Upper lobe of left lung (tissue), 6 donors: ENCODE measurements around the gene TCF23. TPM values are rescaled to one million over a fixed set of nuclear protein-coding genes. Genes with fewer than 3 reads are reported as not detected.
"Not testable (repeated sequence)": the region's sequence is repeated elsewhere in the genome, so short reads cannot be mapped to it uniquely, and the experiment has no call there.

ENCODE experiments used
- ATAC-seq, 2 donors: fragments of 200-7000 bp; cut with Tn5 transposase; one replicate each; pipeline ENCODE4 v1.9.1; 2022; ENCODE audit warnings: mild to moderate bottlenecking in 2 of 2, moderate library complexity in 2 of 2; ENCODE audit not compliant: low FRiP score in 2 of 2
- DNase-seq, 2 donors: peaks; one replicate each; pipeline ENCODE4 v3.0.0-alpha.2; 2019 to 2020
- H3K27ac ChIP-seq, 4 donors: fragments of 200-600 bp; sonication (generic); one replicate each; pipeline ENCODE4 v1.5.1; 2016 to 2019
- H3K27me3 ChIP-seq, 4 donors: fragments of 200-600 bp; sonication (generic); one replicate each; pipeline ENCODE4 v1.5.1; 2017 to 2019
- H3K36me3 ChIP-seq, 4 donors: fragments of 200-600 bp; sonication (generic); one replicate each; pipeline ENCODE4 v1.5.1; 2016 to 2019
- H3K4me1 ChIP-seq, 4 donors: fragments of 200-600 bp; sonication (generic); one replicate each; pipeline ENCODE4 v1.5.1; 2018 to 2019
- H3K4me3 ChIP-seq, 4 donors: fragments of 200-600 bp; sonication (generic); one replicate each; pipeline ENCODE4 v1.5.1; 2017 to 2019; ENCODE audit warnings: mild to moderate bottlenecking in 2 of 4, moderate library complexity in 1 of 4
- H3K9me3 ChIP-seq, 4 donors: fragments of 200-600 bp; sonication (generic); one replicate each; pipeline ENCODE4 v1.5.1; 2018 to 2019
- EP300 ChIP-seq, 4 donors: sonication (generic); formaldehyde crosslinking; IDR thresholded peaks; one replicate each; pipeline ENCODE4 v1.5.1; 2017; ENCODE audit warnings: antibody characterized with exemption in 4 of 4, control low read depth in 2 of 4
- POLR2A ChIP-seq, 4 donors: fragments of 450-650 bp; IDR thresholded peaks; one replicate each; pipeline ENCODE4 v1.5.1; 2016 to 2017; ENCODE audit warnings: antibody characterized with exemption in 4 of 4, mild to moderate bottlenecking in 2 of 4
- POLR2AphosphoS5 ChIP-seq, 2 donors: sonication (generic); formaldehyde crosslinking; IDR thresholded peaks; one replicate each; pipeline ENCODE4 v1.5.1; 2017; ENCODE audit warnings: antibody characterized with exemption in 2 of 2
- WGBS, 2 donors: methylation state at CpG; one replicate each; pipeline ENCODE4 v1.1.5; 2017 to 2018; 5-methylcytosine and 5-hydroxymethylcytosine counted together
- total RNA-seq, 6 donors: library from RNA; depleted of rRNA in 4 of 6; stranded (reverse); fragments of >200 nt in 4 of 6; gene quantifications; one replicate each; pipeline versions ENCODE4 v1.1.0 to v1.2.1, GENCODE V29; 2016 to 2021
- TF ChIP-seq, protein P1 (sequence below), 6 experiments: fragments of 450-650 bp in 4 of 6; fragments of 200-600 bp in 2 of 6; sonication (generic) in 2 of 6; IDR thresholded peaks; one replicate each; pipeline ENCODE4 v1.5.1; 2016 to 2019; ENCODE audit warnings: antibody characterized with exemption in 6 of 6
- donor health status: DM: no; HTN: no; CAD: no; lungs with moderate emphysema.
- donor health status: DM: no; HTN: yes; CAD: no; lungs with severe emphysema.

TCF23 gene
- total RNA-seq, 6 donors from 2014 or later = 0.13 to 0.20 TPM; not detected in 4

DNA sequence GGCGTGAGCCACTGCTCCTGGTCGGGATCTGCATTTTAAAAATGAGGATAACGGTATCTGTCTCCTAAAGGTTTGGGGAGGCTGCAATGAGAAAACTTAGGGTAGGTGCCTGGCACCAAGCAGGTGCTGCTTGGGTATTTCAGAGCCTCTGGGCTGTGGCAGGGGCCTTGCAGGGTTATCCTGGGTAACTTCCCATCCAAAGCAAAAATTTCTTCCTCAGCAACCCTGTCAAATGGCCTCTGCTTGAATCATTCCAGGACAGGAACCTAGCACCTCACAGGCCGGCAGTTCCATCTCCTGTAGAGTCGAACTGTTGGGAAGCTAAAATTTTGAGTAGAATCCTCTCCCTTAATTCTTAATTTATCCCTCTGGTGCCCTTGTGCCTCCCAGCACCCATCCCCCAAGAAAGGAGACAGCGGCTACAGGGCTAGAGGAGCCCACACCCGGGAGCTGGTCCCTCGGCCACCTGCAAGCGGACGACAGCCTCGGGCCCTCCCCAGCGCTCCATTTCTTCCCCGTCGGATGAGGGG lies 30.7 kb upstream of the TCF23 start:
- no peaks in the 10 kb centered on the region for H3K36me3 ChIP-seq
- TF ChIP-seq POLR2AphosphoS5 (IDR thresholded peaks at IDR 0.05) (no peak), EP300 (IDR thresholded peaks at IDR 0.05) (no peak), POLR2A (IDR thresholded peaks at IDR 0.05) (no peak)
- TF ChIP-seq, protein P1, sequence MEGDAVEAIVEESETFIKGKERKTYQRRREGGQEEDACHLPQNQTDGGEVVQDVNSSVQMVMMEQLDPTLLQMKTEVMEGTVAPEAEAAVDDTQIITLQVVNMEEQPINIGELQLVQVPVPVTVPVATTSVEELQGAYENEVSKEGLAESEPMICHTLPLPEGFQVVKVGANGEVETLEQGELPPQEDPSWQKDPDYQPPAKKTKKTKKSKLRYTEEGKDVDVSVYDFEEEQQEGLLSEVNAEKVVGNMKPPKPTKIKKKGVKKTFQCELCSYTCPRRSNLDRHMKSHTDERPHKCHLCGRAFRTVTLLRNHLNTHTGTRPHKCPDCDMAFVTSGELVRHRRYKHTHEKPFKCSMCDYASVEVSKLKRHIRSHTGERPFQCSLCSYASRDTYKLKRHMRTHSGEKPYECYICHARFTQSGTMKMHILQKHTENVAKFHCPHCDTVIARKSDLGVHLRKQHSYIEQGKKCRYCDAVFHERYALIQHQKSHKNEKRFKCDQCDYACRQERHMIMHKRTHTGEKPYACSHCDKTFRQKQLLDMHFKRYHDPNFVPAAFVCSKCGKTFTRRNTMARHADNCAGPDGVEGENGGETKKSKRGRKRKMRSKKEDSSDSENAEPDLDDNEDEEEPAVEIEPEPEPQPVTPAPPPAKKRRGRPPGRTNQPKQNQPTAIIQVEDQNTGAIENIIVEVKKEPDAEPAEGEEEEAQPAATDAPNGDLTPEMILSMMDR (IDR thresholded peaks at IDR 0.05) = no peak
- peak overlapping the region in 2 of 4 donors; percentile 34 to 44 for H3K4me3 ChIP-seq
- H3K27me3 ChIP-seq = peaks cover 0 to 16% (median 9%) of the 10 kb centered on the region in 4 donors
- peaks cover 12 to 19% (median 14%) of the 10 kb centered on the region in 4 donors for H3K4me1 ChIP-seq
- ATAC-seq = no peak
- WGBS, 2 donors = 26 to 31% methylated on average over 9 to 13 of the region's 14 CpGs
- no peaks in the 10 kb centered on the region for H3K9me3 ChIP-seq
- DNase-seq = no peak
- H3K27ac ChIP-seq = no peak overlapping the region

DNA sequence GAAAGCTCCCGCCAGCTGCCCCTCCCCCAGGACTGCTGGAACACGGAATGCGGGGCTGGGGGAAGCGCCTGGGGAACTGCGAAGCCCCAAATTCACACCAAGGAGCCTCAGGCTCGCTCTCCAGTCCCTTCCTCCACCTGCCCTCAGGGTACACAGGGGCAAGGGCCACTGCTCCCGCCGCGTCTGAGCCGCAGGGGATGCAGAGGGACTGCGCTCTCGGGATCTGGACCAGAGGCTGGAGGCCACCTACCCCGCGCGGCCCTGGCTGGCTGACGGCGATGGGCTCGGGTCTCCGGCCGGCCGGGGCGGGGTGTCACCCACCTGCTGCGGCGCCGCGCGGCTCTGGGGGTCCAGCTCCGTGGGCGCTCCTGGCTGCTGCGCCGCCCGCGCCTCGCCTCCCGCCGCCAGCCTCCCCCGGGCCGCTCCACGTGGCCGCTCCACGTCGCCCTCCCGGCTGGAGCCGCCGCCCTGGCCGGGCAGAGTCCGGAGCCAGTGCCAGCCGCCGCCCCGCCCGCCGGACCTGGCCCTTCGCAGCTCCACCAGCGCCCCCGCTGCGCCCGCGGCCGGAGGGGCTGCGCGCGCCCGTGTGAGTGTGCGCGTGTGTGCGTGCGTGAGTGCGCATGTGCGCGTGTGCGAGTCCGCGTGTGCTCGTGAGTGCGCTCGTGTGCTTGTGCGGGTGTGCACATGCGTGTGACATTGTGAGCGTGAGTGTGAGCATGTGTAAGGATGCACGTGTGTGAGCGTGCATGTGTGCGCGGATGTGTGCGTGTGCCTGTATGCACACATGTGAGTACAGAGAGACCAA lies 30.1 kb upstream of the TCF23 start, which contains the start of gene CGREF1:
TSS of gene CGREF1 (minus strand) at position 604 of the 805 bp plus-strand sequence. CDS start 14,762 bp downstream, outside the sequence.
- H3K36me3 ChIP-seq = no peaks in the 10 kb centered on the region
- WGBS, 2 donors = 9 to 11% methylated on average over 9 to 31 of the region's 84 CpGs
- peak in 1 of 2 donors; percentile 43 for ATAC-seq
- peaks cover 0 to 16% (median 9%) of the 10 kb centered on the region in 4 donors for H3K27me3 ChIP-seq
- peak within 1 kb of the TSS in 3 of 4 donors; percentile 34 to 44 (median 41) for H3K4me3 ChIP-seq
- H3K4me1 ChIP-seq = peaks cover 15 to 24% (median 18%) of the 10 kb centered on the region in 4 donors
- no peaks in the 10 kb centered on the region for H3K9me3 ChIP-seq
- H3K27ac ChIP-seq = no peak within 1 kb of the TSS
- peak in 1 of 2 donors; percentile 85 for DNase-seq
- TF ChIP-seq POLR2AphosphoS5 (IDR thresholded peaks at IDR 0.05) (no peak), POLR2A (IDR thresholded peaks at IDR 0.05) (no peak), EP300 (IDR thresholded peaks at IDR 0.05) (no peak)
- TF ChIP-seq, protein P1 (IDR thresholded peaks at IDR 0.05) = no peak

DNA sequence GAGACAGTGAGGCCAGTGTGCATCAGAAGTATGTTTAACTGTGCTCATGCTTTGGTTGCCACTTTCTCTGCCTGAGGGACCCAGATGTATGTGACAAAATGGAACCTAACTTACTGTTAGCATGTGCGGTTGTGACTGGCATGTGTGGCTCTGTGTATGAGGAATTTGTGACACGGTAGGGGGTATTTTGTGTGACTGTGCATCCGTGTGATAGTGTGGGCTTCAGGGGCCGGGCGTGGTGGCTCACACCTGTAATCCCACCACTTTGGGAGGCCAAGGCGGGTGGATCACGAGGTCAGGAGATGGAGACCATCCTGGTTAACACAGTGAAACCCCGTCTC lies 29.5 kb upstream of the TCF23 start:
- H3K9me3 ChIP-seq, H3K27ac ChIP-seq, DNase-seq, H3K36me3 ChIP-seq, ATAC-seq: not testable (repeated sequence)
- Histone ChIP-seq H3K27me3 (peaks cover 0 to 16% (median 9%) of the 10 kb centered on the region in 4 donors), H3K4me3 (peak overlapping the region in 3 of 4 donors; percentile 34 to 44 (median 41)), H3K4me1 (peaks cover 15 to 29% (median 19%) of the 10 kb centered on the region in 4 donors)
- WGBS, 2 donors = 67 to 79% methylated on average over 8 of the region's 8 CpGs

DNA sequence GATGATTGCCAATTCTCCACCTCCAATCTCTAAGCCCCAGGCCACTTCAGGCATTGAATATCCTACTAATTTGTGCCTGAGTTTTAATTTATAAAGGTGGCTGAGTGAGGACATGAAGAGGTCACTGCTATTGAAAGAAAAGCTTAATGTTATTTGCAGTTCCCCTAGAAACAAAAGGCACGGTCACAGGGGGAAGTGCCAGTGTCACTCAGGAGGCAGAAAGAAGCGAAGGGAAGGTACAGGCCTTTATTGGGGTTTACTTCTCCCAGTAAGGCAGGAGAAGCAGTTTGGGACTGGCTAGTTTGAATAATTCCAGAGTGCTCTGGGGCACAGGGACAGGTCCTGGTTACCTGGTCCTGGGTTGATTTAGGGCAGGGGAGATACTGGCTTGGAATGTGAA lies 26.9 kb upstream of the TCF23 start:
- Histone ChIP-seq H3K4me3 (no peak overlapping the region), H3K27me3 (peaks cover 0 to 16% (median 9%) of the 10 kb centered on the region in 4 donors), H3K9me3 (no peaks in the 10 kb centered on the region), H3K27ac (no peak overlapping the region), H3K36me3 (no peaks in the 10 kb centered on the region), H3K4me1 (peaks cover 15 to 29% (median 19%) of the 10 kb centered on the region in 4 donors)
- TF ChIP-seq POLR2AphosphoS5 (IDR thresholded peaks at IDR 0.05) = no peak
- no peak for TF ChIP-seq POLR2A (IDR thresholded peaks at IDR 0.05)
- no peak for TF ChIP-seq EP300 (IDR thresholded peaks at IDR 0.05)
- TF ChIP-seq, protein P1 (IDR thresholded peaks at IDR 0.05) = no peak
- no peak for DNase-seq
- no peak for ATAC-seq
- 71 to 76% methylated on average over 2 of the region's 2 CpGs for WGBS, 2 donors

DNA sequence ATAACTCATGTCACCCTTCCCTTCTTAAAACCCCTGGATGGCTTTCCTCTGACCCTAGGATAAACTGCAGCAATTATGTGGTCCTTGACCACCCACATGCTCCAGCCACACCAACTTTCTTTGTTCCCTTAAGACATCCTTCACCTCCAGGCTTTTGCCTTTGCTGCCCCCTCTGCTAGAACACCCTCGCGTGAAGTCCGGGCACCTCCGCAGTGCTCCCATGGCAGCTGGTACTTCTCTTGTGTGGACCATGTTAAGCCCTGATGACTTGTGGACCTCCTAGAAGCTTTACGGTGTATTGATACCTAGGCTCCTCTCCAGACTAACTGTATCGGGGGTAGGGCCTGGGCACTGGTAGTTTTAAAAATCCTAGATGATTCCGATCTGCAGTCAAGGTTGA lies 26.0 kb upstream of the TCF23 start:
- TF ChIP-seq EP300 (IDR thresholded peaks at IDR 0.05) = no peak
- no peak for TF ChIP-seq POLR2AphosphoS5 (IDR thresholded peaks at IDR 0.05)
- TF ChIP-seq, protein P1 (IDR thresholded peaks at IDR 0.05) = no peak
- no peak for TF ChIP-seq POLR2A (IDR thresholded peaks at IDR 0.05)
- Histone ChIP-seq H3K9me3 (no peaks in the 10 kb centered on the region), H3K4me3 (peak overlapping the region in 3 of 4 donors; percentile 52 to 71 (median 70)), H3K36me3 (no peaks in the 10 kb centered on the region), H3K27ac (peak overlapping the region in 2 of 4 donors; percentile 75 to 76), H3K27me3 (peaks cover 0 to 15% (median 9%) of the 10 kb centered on the region in 4 donors), H3K4me1 (peaks cover 15 to 29% (median 19%) of the 10 kb centered on the region in 4 donors)
- ATAC-seq (no peak), DNase-seq (no peak)
- 92 to 93% methylated on average over 7 of the region's 7 CpGs for WGBS, 2 donors
